GM12878 (cell line): ENCODE data around the gene RAD51B. TPM values are rescaled to one million over a fixed set of nuclear protein-coding genes. Genes with fewer than 3 reads are reported as not detected.
A peak's percentile ranks its signal among the peaks of the same experiment; 100 is the strongest.

Experiments used
- ATAC-seq: fragments of 200-7000 bp; cut with Tn5 transposase; 3 replicates; pipeline ENCODE4 v1.9.1; 2020; ENCODE audit warnings: mild to moderate bottlenecking, moderate library complexity
- BruUV-seq: library from RNA; stranded (reverse); fragments of 400-500 nt; replicated peaks from 2 replicates; lab custom pipeline; 2021; lab: Mats Ljungman, UMichigan
- CTCF ChIA-PET: fragments of 300-600 bp; sonication (Branson Sonifier 250); formaldehyde crosslinking; extraction: SDS; loops from one replicate; lab custom pipeline; 2021; ENCODE audit warnings: inconsistent platforms; lab: Yijun Ruan, JAX
- POLR2A ChIA-PET: fragments of 350-600 bp; formaldehyde crosslinking; extraction: SDS; loops from one replicate; lab custom pipeline; 2021; ENCODE audit warnings: inconsistent platforms; lab: Charles Lee
- RAD21 ChIA-PET: fragments of 300-600 bp; sonication (Branson Sonifier 250); formaldehyde crosslinking; loops from one replicate; lab custom pipeline; 2023; ENCODE audit warnings: antibody characterized with exemption; ENCODE audit not compliant: unreplicated experiment; lab: Charles Lee
- SMC1A ChIA-PET: fragments of 300-600 bp; sonication (Branson Sonifier 250); formaldehyde crosslinking; loops from one replicate; lab custom pipeline; 2023; ENCODE audit not compliant: unreplicated experiment, uncharacterized antibody; lab: Charles Lee
- DNase-seq: peaks from one replicate; pipeline ENCODE4 v3.0.0-alpha.2; 2011; ENCODE audit warnings: low read depth, low spot score
- FAIRE-seq: peaks from 3 replicates; lab custom pipeline; 2011; peaks lifted over from hg19 to GRCh38; lab: Jason Lieb, UNC
- H2AFZ ChIP-seq: 2 replicates; pipeline ENCODE4 v1.6.0; 2011; ENCODE audit warnings: low read depth, low read length, control low read depth; ENCODE audit not compliant: control insufficient read depth
- H3K27ac ChIP-seq: 2 replicates; pipeline ENCODE4 v1.5.1; 2011; ENCODE audit warnings: control low read depth; ENCODE audit not compliant: control insufficient read depth, insufficient read depth
- H3K27me3 ChIP-seq, 2 experiments: replicated peaks in 1 of 2; 2 replicates each; pipeline versions ENCODE4 v1.6.0 to v1.6.1; 2011; ENCODE audit warnings: low read length in 1 of 2; ENCODE audit not compliant: control insufficient read depth in 2 of 2, insufficient read depth in 2 of 2
- H3K36me3 ChIP-seq, 2 experiments: 2 replicates each; pipeline ENCODE4 v1.5.1; 2011; ENCODE audit warnings: low read length in 1 of 2; ENCODE audit not compliant: control insufficient read depth in 2 of 2, insufficient read depth in 2 of 2
- H3K4me1 ChIP-seq: 2 replicates; pipeline ENCODE4 v1.6.1; 2011; ENCODE audit warnings: mild to moderate bottlenecking, low read length, moderate library complexity, mixed read lengths; ENCODE audit not compliant: control insufficient read depth, insufficient read depth
- H3K4me2 ChIP-seq: 2 replicates; pipeline ENCODE4 v1.6.0; 2011; ENCODE audit warnings: control low read depth; ENCODE audit not compliant: control insufficient read depth, insufficient read depth
- H3K4me3 ChIP-seq: fragments of 200-600 bp; sonication (generic); 2 replicates; pipeline ENCODE4 v1.5.1; 2016
- H3K79me2 ChIP-seq: 2 replicates; pipeline ENCODE4 v1.6.0; 2011; ENCODE audit warnings: low read length; ENCODE audit not compliant: control insufficient read depth, insufficient read depth
- H3K9ac ChIP-seq: 2 replicates; pipeline ENCODE4 v1.8.0; 2011; ENCODE audit warnings: low read length, control low read depth, mixed read lengths; ENCODE audit not compliant: control insufficient read depth, insufficient read depth
- H3K9me3 ChIP-seq: replicated peaks from 3 replicates; pipeline ENCODE4 v1.5.1; 2011; ENCODE audit warnings: mild to moderate bottlenecking, low read length; ENCODE audit not compliant: control insufficient read depth, insufficient read depth
- H4K20me1 ChIP-seq: 2 replicates; pipeline ENCODE4 v1.6.0; 2011; ENCODE audit not compliant: control insufficient read depth, insufficient read depth
- CEBPB ChIP-seq, 2 experiments: fragments of 150-350 bp in 1 of 2; IDR thresholded peaks; 2 replicates each; pipeline ENCODE4 v1.6.1; 2012 to 2014; ENCODE audit warnings: low read depth in 2 of 2, low read length in 2 of 2, borderline replicate concordance in 1 of 2, inconsistent platforms in 1 of 2
- ESRRA ChIP-seq: IDR thresholded peaks from 2 replicates; pipeline ENCODE4 v1.6.1; 2012; ENCODE audit warnings: mild to moderate bottlenecking, low read length, improper control_type of control experiment
- FOXK2 ChIP-seq: fragments of 450-650 bp; IDR thresholded peaks from 2 replicates; pipeline ENCODE4 v1.6.1; 2017; ENCODE audit warnings: mild to moderate bottlenecking, moderate library complexity
- HDGF ChIP-seq: fragments of 450-650 bp; IDR thresholded peaks from 2 replicates; pipeline ENCODE4 v1.6.1; 2016; ENCODE audit warnings: antibody characterized with exemption
- IRF4 ChIP-seq: IDR thresholded peaks from 2 replicates; pipeline ENCODE4 v1.6.1; 2011; ENCODE audit warnings: low read depth, low read length
- KDM1A ChIP-seq: fragments of 200-600 bp; sonication (generic); IDR thresholded peaks from 2 replicates; pipeline ENCODE4 v1.6.1; 2016; ENCODE audit warnings: borderline replicate concordance
- MAX ChIP-seq: IDR thresholded peaks from 2 replicates; pipeline ENCODE4 v1.6.1; 2012; ENCODE audit warnings: low read depth, low read length, improper control_type of control experiment
- PML ChIP-seq: IDR thresholded peaks from 2 replicates; pipeline ENCODE4 v1.6.1; 2012; ENCODE audit warnings: low read length, inconsistent platforms
- POU2F2 ChIP-seq: IDR thresholded peaks from 3 replicates; pipeline ENCODE4 v1.6.1; 2011; ENCODE audit warnings: low read depth, mild to moderate bottlenecking, low read length, borderline replicate concordance
- RAD21 ChIP-seq: IDR thresholded peaks from 2 replicates; pipeline ENCODE4 v1.6.1; 2011; ENCODE audit warnings: mild to moderate bottlenecking, low read depth, low read length, moderate library complexity; ENCODE audit not compliant: insufficient read depth
- RBBP5 ChIP-seq: fragments of 200-600 bp; sonication (generic); conservative IDR thresholded peaks from 2 replicates; pipeline ENCODE4 v1.6.1; 2016
- RELB ChIP-seq: fragments of 450-650 bp; IDR thresholded peaks from 2 replicates; pipeline ENCODE4 v1.6.1; 2017; ENCODE audit warnings: low read depth, mild to moderate bottlenecking, moderate library complexity
- RUNX3 ChIP-seq: IDR thresholded peaks from 2 replicates; pipeline ENCODE4 v1.6.1; 2012; ENCODE audit warnings: low read length, inconsistent platforms
- ZNF274 ChIP-seq: IDR thresholded peaks from one replicate; pipeline ENCODE4 v1.8.0; 2011; ENCODE audit not compliant: insufficient read length, insufficient read depth
- WGBS: methylation state at CpG from one replicate; pipeline ENCODE4 v1.1.6; 2016; ENCODE audit warnings: low lambda C conversion rate; ENCODE audit not compliant: insufficient replicate concordance, insufficient coverage; ENCODE audit errors: missing lambda C conversion rate; 5-methylcytosine and 5-hydroxymethylcytosine counted together
- in situ Hi-C: fragments of 300-500 bp; cut with MboI; formaldehyde crosslinking; loops from 9 replicates; pipeline ENCODE4 v1.14.3; 2018; ENCODE audit warnings: mixed read lengths
- intact Hi-C: fragments of 100-400 bp; cut with micrococcal nuclease; formaldehyde crosslinking; loops from one replicate; pipeline ENCODE4 v1.14.2; 2022; ENCODE audit not compliant: unreplicated experiment
- polyA plus RNA-seq, 11 experiments: library from polyadenylated mRNA; depleted of rRNA in 4 of 11; unstranded in 6 of 11; stranded (reverse) in 5 of 11; fragments of >200 nt; fragmentation: Nextera tagmentation in 4 of 11; fragmentation: Illumina TruSeq in 1 of 11; extraction: Ambion mirVana in 4 of 11; extraction: Trizol in 1 of 11; gene quantifications; 1 replicate in 1 of 11; 2 replicates in 10 of 11; pipeline versions ENCODE4 v1.2.1 to v1.2.3, GENCODE V29; 2011 to 2016; ENCODE audit warnings: inconsistent platforms in 2 of 11, missing spikeins in 2 of 11, low read depth in 1 of 11
- total RNA-seq, 4 experiments: library from RNA; depleted of rRNA in 3 of 4; stranded (reverse); fragments of >200 nt in 3 of 4; fragmentation: Illumina TruSeq in 1 of 4; extraction: Trizol in 1 of 4; gene quantifications; 2 replicates each; pipeline versions ENCODE4 v1.2.1 to v1.2.3, GENCODE V29; 2013 to 2021
- TF ChIP-seq, protein P1 (sequence below): fragments of 450-650 bp; IDR thresholded peaks from 2 replicates; pipeline ENCODE4 v1.6.1; 2017; ENCODE audit warnings: mild to moderate bottlenecking, moderate library complexity
- TF ChIP-seq, protein P2 (sequence below): IDR thresholded peaks from 2 replicates; pipeline ENCODE4 v1.6.1; 2011; ENCODE audit warnings: mild to moderate bottlenecking, low read depth, low read length, moderate library complexity; ENCODE audit not compliant: insufficient replicate concordance

RAD51B gene
- total and polyA plus RNA-seq, 10 of the 15 experiments (the other 5 are each of a cell fraction or from before 2014, with no cell fraction given), result 9.8 to 26.8 (median 21.3) TPM

DNA sequence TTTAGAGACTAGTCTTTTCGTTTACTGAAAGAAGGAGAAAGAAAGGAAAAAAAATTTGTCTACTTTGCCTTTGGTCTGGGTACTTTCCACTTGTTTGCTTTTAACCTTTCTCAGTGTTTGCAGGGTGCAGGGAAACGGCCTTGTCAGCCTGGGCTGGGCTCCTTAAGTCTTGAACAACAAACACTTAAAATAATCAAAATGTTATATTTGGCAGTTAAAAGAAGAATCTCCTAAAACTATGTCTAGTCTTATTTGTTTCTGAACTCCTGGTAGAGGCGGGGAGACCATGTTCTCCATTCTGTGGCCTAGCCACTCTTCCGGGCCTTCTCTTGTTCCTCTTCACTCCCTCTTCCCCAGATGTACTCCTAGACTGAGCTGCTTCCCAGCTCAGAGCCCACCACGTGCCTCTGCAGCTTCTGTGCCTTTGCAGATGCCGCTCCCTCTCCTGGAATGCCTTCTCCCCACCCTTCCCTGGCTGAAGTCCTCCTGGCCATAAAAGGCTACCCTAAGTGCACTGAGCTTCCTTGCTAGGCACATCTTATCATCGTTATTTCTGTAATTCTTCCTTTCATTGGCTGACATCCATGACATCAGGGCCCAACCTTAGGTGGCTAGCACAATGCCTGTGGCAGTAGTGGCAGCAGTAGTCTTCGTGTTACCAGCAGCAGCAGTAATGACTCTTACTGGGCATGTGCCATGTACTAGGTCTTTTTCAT is 540.4 kb downstream of the RAD51B start:
- FAIRE-seq (no peak), ATAC-seq (peak; percentile 47), DNase-seq (no peak)
- H3K9me3 ChIP-seq, result no peaks in the 10 kb centered on the region; the same call in 1 of the 3 replicates
- H4K20me1 ChIP-seq, result no peaks in the 10 kb centered on the region
- H3K27ac ChIP-seq, result peak overlapping the region; percentile 82
- no peaks in the 10 kb centered on the region for H3K36me3 ChIP-seq
- BruUV-seq, result no TSS peak
- H3K4me3 ChIP-seq, result no peak overlapping the region
- peak overlapping the region; percentile 45; the same call in 1 of the 2 replicates for H3K4me2 ChIP-seq
- peak overlapping the region; percentile 81 for H2AFZ ChIP-seq
- WGBS, result 65% methylated on average over 8 of the region's 8 CpGs
- in situ Hi-C loops, result no loop called here
- H3K4me1 ChIP-seq, result peaks cover 33% of the 10 kb centered on the region
- intact Hi-C loops, result no loop called here
- ChIA-PET SMC1A (interaction anchor here (0.7 to 11.9 kb wide), 12 partner anchors 8 to 109 kb away, joined by 3 to 114 read pairs (median 16); no protein-coding TSS in a partner anchor), POLR2A (interaction anchor here (1.0 to 2.3 kb wide), 5 partner anchors 9 to 38 kb away, joined by 3 to 10 read pairs (median 4); no protein-coding TSS in a partner anchor), CTCF (interaction anchor here (0.6 to 2.0 kb wide), 5 partner anchors 9 to 465 kb away, joined by 3 to 6 read pairs (median 3); no protein-coding TSS in a partner anchor), RAD21 (interaction anchor here (0.8 to 6.8 kb wide), 9 partner anchors 8 to 109 kb away, joined by 3 to 46 read pairs (median 5); no protein-coding TSS in a partner anchor)
- peak overlapping the region; percentile 71 for H3K9ac ChIP-seq
- H3K27me3 ChIP-seq, result no peaks in the 10 kb centered on the region
- no peaks in the 10 kb centered on the region for H3K79me2 ChIP-seq
- TF ChIP-seq, protein P1, sequence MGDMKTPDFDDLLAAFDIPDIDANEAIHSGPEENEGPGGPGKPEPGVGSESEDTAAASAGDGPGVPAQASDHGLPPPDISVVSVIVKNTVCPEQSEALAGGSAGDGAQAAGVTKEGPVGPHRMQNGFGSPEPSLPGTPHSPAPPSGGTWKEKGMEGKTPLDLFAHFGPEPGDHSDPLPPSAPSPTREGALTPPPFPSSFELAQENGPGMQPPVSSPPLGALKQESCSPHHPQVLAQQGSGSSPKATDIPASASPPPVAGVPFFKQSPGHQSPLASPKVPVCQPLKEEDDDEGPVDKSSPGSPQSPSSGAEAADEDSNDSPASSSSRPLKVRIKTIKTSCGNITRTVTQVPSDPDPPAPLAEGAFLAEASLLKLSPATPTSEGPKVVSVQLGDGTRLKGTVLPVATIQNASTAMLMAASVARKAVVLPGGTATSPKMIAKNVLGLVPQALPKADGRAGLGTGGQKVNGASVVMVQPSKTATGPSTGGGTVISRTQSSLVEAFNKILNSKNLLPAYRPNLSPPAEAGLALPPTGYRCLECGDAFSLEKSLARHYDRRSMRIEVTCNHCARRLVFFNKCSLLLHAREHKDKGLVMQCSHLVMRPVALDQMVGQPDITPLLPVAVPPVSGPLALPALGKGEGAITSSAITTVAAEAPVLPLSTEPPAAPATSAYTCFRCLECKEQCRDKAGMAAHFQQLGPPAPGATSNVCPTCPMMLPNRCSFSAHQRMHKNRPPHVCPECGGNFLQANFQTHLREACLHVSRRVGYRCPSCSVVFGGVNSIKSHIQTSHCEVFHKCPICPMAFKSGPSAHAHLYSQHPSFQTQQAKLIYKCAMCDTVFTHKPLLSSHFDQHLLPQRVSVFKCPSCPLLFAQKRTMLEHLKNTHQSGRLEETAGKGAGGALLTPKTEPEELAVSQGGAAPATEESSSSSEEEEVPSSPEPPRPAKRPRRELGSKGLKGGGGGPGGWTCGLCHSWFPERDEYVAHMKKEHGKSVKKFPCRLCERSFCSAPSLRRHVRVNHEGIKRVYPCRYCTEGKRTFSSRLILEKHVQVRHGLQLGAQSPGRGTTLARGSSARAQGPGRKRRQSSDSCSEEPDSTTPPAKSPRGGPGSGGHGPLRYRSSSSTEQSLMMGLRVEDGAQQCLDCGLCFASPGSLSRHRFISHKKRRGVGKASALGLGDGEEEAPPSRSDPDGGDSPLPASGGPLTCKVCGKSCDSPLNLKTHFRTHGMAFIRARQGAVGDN, result peak; percentile 66
- TF ChIP-seq RELB (peak; percentile 37; the same call in 1 of the 2 replicates), RBBP5 (no peak), POU2F2 (no peak), IRF4 (no peak), FOXK2 (no peak), RAD21 (no peak), ESRRA (no peak), ZNF274 (no peak), HDGF (0 out of 2 replicates have a peak, but pooled peaks have one; percentile 43), CEBPB (IDR thresholded peaks at IDR 0.05; ENCODE audit: borderline replicate concordance in 1 of 2, low read depth in 2 of 2, low read length in 2 of 2) (no peak), PML (no peak), MAX (peak; percentile 24; the same call in 1 of the 2 replicates), RUNX3 (no peak), KDM1A (no peak)
- TF ChIP-seq, protein P2, sequence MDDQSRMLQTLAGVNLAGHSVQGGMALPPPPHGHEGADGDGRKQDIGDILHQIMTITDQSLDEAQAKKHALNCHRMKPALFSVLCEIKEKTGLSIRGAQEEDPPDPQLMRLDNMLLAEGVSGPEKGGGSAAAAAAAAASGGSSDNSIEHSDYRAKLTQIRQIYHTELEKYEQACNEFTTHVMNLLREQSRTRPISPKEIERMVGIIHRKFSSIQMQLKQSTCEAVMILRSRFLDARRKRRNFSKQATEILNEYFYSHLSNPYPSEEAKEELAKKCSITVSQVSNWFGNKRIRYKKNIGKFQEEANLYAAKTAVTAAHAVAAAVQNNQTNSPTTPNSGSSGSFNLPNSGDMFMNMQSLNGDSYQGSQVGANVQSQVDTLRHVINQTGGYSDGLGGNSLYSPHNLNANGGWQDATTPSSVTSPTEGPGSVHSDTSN, result no peak
